Fibroblast of pulmonary artery (primary cell): ENCODE data around the gene DGLUCY.

Experiments used
- DNase-seq: peaks from one replicate; pipeline ENCODE4 v3.0.0-alpha.2; 2010; ENCODE audit warnings: low read depth
- H3K4me3 ChIP-seq: replicated peaks from 2 replicates; pipeline ENCODE4 v1.5.1; 2011; ENCODE audit warnings: low read depth, mild to moderate bottlenecking, control low read depth, low read length, moderate library complexity
- CTCF ChIP-seq: IDR thresholded peaks from 2 replicates; pipeline ENCODE4 v1.5.1; 2011; ENCODE audit warnings: mild to moderate bottlenecking, control low read depth, low read length, inconsistent platforms; ENCODE audit errors: missing control alignments

The DGLUCY gene

GRCh38 chr14:91167380-91167770 lies 53.5 kb downstream of the DGLUCY start:
- no peak overlapping the region for H3K4me3 ChIP-seq
- DNase-seq: no peak
- no peak for TF ChIP-seq CTCF

DNA sequence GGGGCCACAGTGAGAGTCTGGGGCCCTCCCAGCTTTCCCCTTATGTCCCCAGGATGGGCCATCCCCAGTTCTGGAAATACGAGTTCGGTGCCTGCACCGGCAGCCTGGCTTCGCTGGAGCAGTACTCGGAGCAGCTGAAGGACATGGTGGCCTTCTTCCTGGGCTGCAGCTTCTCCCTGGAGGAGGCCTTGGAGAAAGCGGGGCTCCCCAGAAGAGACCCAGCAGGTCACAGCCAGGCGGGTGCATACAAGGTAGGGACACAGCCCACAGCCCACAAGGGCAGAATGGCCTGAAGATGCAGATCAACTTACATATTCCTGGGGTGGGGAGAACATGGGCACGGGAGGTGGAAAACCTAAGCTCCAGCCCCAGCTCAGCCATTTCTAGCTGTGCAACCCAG lies 56.1 kb downstream of the DGLUCY start:
- H3K4me3 ChIP-seq: no peak overlapping the region
- no peak for TF ChIP-seq CTCF
- no peak for DNase-seq

- no peak overlapping the region for H3K4me3 ChIP-seq
- no peak for TF ChIP-seq CTCF
- DNase-seq: no peak
Measured at GRCh38 chr14:91170504-91171121, 56.7 kb downstream of the DGLUCY start.

GRCh38 chr14:91171291-91171690 lies 57.4 kb downstream of the DGLUCY start:
- H3K4me3 ChIP-seq: no peak overlapping the region
- no peak for TF ChIP-seq CTCF
- no peak for DNase-seq

- DNase-seq: peak; percentile 88
- H3K4me3 ChIP-seq: no peak overlapping the region
- peak; percentile 90 for TF ChIP-seq CTCF
Measured at GRCh38 chr14:91173221-91173670, 59.4 kb downstream of the DGLUCY start.

GRCh38 chr14:91173904-91174303 lies 60.0 kb downstream of the DGLUCY start:
- TF ChIP-seq CTCF: no peak
- no peak for DNase-seq
- no peak overlapping the region for H3K4me3 ChIP-seq

- no peak for DNase-seq
- TF ChIP-seq CTCF: no peak
- H3K4me3 ChIP-seq: no peak overlapping the region
Measured at GRCh38 chr14:91175291-91176201, 61.7 kb downstream of the DGLUCY start.
